AG09309 (cell line): ENCODE results near the gene UBA3.
A peak's percentile ranks its signal among the peaks of the same experiment; 100 is the strongest.

ENCODE experiments used
- DNase-seq: peaks from one replicate; pipeline ENCODE4 v3.0.0-alpha.2; 2010; ENCODE audit warnings: low read depth
- H3K4me3 ChIP-seq: 2 replicates; pipeline ENCODE4 v1.5.1; 2011; ENCODE audit warnings: mild to moderate bottlenecking, low read depth, low read length, moderate library complexity; ENCODE audit not compliant: control insufficient read depth
- TF ChIP-seq, protein P1 (sequence below): IDR thresholded peaks from 2 replicates; pipeline ENCODE4 v1.5.1; 2011; ENCODE audit warnings: mild to moderate bottlenecking, low read depth, low read length, inconsistent platforms; ENCODE audit not compliant: insufficient read depth, control insufficient read depth; ENCODE audit errors: missing control alignments

UBA3 gene

DNA sequence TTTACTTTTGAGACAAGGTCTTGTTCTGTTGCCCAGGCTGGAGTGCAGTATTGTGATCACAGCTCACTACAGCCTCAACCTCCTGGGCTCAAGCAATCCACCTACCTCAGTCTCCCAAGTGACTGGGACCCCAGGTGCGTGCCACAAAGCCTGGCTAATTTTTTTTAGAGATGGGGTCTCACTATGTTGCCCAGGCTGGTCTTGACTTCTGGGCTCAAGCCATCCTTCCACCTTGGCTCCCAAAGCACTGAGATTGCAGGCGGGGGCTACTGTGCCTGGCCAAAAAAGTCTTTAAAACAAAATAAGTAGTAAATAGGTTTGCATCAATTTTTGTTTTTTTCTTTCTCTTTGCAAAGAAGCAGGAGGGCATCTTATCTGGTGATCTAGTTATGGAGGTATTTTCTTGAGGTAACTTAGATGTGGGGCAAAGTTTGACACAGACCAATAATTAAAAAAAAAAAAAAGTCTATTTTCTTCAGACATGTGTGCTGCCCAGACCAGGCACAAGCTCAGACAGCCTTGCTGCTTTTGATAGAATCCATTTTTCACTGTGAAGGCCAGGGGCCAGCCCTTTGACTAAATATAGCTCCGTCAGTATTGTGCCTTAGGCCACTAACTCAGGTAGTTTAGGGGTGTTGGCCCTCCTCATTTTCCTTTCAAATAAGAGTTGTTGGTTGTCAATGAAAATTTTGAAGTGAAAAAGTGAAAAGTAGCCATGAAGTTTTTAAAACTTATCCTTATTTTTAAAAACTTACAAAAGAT, 7.0 kb upstream of the UBA3 start:
- TF ChIP-seq, protein P1, sequence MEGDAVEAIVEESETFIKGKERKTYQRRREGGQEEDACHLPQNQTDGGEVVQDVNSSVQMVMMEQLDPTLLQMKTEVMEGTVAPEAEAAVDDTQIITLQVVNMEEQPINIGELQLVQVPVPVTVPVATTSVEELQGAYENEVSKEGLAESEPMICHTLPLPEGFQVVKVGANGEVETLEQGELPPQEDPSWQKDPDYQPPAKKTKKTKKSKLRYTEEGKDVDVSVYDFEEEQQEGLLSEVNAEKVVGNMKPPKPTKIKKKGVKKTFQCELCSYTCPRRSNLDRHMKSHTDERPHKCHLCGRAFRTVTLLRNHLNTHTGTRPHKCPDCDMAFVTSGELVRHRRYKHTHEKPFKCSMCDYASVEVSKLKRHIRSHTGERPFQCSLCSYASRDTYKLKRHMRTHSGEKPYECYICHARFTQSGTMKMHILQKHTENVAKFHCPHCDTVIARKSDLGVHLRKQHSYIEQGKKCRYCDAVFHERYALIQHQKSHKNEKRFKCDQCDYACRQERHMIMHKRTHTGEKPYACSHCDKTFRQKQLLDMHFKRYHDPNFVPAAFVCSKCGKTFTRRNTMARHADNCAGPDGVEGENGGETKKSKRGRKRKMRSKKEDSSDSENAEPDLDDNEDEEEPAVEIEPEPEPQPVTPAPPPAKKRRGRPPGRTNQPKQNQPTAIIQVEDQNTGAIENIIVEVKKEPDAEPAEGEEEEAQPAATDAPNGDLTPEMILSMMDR = no peak

DNA sequence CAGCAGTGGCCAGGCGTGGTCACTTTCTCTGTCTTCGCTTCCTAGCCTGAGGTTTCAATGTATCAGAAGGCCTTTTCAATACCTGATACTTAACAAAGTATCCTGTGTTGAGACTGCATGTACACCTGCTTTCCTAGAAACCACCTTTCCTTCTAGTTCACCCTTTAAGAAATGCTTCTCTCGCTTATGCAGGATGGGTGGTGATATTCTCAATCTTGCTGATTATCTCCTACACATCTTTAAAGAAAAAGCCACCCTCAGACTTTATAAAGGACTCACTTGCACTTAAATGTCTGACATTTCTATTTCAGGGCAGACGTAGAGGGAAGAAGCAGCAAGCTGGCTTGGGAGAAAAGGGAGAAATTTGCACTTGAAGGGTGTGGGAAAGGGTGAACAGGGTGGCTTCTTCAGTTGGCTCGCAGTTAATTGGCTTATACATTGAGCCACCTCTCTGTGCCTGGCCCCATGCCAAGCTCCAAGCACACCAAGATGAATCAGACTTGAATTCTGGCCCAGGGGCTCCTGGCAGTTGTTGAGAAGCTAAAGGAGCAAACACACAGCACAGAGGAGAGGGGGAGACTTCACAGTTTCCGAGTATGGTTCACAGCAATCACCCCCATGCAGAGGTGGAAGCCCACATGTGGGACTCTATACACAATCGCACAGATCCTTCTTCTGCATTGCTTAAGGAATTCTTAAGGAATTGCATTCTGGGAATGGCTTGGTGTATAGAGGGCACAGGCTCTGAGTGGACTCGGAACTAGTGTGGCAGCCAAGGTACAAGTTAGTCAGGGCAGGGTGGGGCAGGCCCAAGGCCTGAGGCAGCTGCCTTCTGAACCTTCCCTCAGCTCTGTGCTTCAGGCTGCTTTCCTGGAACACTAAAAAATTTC, 5.9 kb upstream of the UBA3 start:
- H3K4me3 ChIP-seq = peak overlapping the region; percentile 99
- DNase-seq = peak; percentile 62
- TF ChIP-seq, protein P1 = no peak

More for the DNA sequence above, 7.0 kb upstream of the UBA3 start:
- DNase-seq = no peak
- H3K4me3 ChIP-seq = no peak overlapping the region

DNA sequence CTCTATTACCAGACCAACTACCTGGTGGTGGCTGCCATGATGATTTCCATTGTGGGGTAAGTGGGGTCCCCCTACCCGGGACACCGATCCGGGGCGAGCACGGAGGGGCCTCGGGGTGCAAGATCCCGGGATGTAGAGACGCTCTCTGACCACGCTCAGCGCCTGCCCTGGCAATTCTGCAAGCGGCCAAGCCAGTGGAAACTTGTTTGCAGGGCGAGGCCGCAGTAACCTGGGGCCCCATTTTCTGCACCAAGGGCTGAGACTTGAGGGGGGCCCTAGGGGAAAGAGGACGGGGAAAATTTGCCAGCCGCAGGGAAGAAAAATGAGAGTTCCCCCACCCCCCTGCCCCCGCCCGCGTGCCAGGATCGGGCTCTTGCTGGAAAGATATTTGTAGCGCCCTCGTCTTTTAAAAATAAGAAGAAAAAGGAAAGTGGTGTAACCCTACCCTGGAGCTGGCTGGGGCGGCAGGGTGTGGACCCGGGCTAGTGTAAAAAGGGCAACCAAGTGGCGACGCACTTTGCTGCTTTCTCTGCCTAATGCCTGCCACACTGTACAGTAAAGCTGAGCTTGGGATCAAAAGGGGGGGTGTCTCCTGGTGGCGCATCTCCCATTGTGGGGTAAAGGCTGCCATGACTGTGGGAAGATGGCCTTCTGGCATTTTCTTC, 5.1 kb upstream of the UBA3 start:
- H3K4me3 ChIP-seq = peak overlapping the region; percentile 99
- no peak for DNase-seq
- TF ChIP-seq, protein P1 = no peak

DNA sequence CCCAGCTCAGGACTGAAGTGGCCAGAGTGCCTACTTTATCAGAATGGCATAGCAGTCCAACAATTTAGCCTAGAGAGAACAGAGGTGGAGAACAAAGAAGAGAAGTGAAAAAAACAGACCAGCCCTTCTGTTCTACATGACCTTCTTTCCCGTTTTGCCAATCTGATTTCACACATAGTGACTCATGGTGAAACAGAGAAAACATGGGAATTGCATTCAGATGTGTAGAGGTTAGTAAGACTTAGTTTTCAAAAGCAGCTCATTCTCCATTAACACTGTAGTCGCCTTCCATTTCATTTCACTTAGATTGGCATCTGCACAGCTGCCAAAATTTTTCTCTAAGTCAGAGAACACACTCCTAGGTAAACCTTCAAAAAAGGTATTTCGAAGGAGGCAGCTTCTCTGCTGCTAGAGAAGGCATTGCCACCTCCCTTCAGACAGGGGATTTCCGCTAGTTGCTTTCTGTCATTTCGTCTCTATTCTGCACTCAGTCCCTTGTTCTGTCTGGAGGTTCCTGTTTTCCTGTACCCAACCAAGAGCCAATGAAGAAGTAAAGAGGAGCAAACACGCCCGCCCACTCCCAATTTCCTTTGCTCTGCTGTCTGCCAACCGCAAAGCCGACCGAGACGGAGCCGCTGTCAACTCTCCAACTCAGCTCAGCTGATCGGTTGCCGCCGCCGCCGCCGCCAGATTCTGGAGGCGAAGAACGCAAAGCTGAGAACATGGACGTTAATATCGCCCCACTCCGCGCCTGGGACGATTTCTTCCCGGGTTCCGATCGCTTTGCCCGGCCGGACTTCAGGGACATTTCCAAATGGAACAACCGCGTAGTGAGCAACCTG, 4.4 kb upstream of the UBA3 start, which contains the start of gene ARL6IP5:
ARL6IP5 (plus strand) TSS at position 612 of the 842 bp plus-strand sequence; CDS start at position 723, 111 bp downstream.
- TF ChIP-seq, protein P1 = no peak
- H3K4me3 ChIP-seq = peak within 1 kb of the TSS; percentile 99
- DNase-seq = peak; percentile 63

DNA sequence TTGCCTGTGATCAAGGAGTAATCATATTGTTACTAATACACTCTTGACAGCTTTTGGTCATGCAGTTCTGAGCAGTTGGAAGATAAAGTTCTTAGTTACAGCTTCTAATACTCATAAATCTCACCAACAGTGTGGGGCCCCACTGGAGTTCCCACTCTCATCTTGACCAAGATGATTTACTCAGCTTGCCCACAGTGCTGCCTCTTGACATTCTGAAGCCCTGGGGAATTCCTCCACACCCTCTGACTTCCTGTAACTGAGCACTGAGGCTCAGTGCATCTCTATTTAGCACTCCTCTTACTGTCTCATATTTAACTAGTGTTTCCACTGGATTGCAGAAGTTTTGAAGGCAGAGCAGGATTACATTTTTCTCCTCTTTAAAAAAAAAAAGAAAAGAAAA, 2.6 kb upstream of the UBA3 start:
- peak; percentile 81 for DNase-seq
- no peak overlapping the region for H3K4me3 ChIP-seq
- TF ChIP-seq, protein P1 = no peak
